DMS 273 (cell line): Measurements from ENCODE around the gene RAP1GAP2.

Experiments
- DNase-seq: peaks from one replicate; lab custom pipeline; 2025; ENCODE audit not compliant: unreplicated experiment; lab: John Stamatoyannopoulos, UW

The RAP1GAP2 gene

GRCh38 chr17:2906901-2907300 lies 110.7 kb downstream of the RAP1GAP2 start:
- DNase-seq = no peak

DNA sequence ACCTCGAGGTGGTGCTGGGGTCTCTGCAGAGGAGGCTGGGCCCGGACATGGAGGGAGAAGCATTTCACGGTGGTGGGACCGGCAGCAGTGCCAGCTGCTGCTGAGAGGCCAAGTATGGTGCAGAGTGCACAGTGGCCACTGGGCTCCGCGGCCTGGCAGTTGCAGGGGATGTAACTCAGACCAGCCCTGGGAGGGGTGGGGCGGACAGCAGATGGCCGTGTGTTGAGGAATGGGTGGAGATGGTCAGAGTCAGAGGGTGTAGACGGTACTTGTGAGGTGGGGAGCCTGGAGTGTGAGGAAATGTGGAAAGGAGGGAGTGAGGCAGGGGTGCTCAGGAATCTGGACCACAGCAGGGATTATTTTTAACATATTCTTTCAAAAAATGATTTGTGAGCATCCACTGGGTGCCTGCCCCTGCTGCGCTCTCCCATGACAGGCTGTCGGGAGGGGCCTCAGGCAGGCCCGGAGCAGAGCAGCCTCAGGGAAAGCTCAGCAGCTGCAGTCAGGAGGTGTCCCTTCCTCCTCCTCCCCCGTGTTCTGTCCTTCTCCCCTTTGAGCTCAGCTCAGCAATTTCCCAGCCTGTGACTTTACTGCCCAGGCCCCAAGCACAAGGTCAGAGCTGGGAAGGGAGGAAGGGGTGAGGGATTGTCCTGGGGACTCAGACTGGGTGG lies 113.1 kb downstream of the RAP1GAP2 start:
- peak; percentile 26 for DNase-seq

DNA sequence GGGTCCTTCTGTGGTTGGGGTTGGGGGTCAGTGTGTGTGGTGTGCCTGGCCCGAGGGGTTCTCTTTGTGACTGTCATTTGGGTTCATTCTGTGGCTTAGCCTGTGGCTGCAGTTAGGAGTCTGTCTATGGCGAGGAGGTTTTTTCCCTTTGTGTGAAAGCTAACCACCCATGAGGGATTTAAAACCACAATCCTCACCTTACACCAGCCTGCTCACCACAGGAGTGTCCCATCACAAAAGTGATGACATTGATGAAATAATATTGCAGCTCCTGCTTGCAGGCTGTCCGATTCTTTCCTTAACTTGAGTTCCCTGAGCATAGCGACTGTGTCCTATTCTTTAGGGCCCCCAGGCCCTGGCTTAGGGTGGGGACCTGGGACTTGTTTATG lies 113.6 kb downstream of the RAP1GAP2 start:
- DNase-seq = no peak

DNA sequence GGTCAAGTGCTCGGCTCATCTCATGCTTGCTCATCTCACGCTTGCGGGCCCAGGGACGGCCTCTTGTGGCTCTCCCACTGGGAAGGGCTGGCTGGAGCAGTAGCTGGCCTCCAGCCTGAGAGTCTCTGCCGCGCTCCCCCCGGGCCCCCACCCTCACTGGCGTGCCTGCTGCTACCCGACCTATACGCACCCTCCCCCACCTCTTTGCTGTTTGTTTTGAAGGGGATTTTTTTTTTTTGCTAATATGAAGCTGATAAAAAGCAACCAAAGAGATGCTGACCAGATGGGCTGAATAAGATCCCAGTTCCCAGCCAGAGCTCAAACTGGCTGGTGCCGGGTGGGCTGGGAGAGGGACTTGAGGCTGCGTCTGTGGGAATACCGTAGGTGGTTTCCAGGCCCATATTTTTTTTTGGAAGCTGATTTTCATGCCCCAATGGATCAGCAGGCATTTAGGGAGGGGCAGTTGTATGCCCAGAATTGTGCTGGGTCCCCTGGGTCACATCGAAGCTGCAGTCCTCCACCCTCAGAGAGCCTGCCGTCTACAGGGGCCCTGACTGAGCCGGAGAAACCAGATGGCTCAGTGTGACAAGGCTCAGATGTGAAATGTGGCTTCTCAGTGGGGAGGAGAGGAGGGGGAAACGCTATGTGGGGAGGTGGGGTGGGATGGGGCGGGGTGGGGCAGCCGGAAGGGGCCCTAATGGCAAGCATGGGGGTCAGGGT lies 115.0 kb downstream of the RAP1GAP2 start:
- peak; percentile 56 for DNase-seq

GRCh38 chr17:2911755-2912111 lies 115.5 kb downstream of the RAP1GAP2 start:
- DNase-seq = no peak

- no peak for DNase-seq
These were observed 116.5 kb downstream of the RAP1GAP2 start for GRCh38 chr17:2912754-2913153.

DNA sequence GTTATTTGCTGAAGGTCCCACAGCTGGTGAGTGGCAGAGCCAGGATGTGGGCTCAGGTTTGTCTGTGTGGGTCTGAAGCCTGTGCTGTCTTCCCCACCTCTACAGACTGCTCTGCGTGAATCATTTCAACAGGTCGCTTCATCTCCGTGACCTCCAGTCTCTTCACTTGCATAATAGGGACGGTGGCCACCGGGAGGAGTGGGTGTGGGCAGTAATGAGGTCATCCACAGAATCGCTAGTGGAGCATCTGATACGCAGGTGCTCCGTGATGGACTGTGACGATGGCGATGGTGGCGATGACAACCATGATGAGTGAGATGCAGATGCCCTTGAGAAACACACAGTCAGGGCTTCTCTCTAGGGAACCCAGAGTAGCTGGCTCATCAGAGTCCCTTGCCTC lies 120.2 kb downstream of the RAP1GAP2 start:
- DNase-seq = no peak

DNA sequence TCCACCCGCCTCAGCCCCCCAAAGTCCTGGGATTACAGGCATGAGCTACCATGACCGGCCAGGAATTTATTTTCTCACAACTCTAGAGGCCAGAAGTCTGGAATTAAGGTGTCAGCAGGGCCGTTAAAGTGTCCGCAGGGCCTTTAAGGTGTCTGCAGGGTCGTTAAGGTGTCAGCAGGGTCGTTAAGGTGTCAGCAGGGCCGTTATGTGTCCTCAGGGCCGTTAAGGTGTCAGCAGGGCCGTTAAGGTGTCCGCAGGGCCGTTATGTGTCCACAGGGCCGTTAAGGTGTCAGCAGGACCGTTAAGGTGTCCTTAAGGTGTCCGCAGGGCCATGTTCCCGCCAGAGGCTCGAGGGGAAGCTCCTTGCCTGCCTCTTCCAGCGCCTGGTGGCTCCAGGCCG lies 125.2 kb downstream of the RAP1GAP2 start:
- DNase-seq = no peak

GRCh38 chr17:2924211-2924610 lies 128.0 kb downstream of the RAP1GAP2 start:
- no peak for DNase-seq

DNA sequence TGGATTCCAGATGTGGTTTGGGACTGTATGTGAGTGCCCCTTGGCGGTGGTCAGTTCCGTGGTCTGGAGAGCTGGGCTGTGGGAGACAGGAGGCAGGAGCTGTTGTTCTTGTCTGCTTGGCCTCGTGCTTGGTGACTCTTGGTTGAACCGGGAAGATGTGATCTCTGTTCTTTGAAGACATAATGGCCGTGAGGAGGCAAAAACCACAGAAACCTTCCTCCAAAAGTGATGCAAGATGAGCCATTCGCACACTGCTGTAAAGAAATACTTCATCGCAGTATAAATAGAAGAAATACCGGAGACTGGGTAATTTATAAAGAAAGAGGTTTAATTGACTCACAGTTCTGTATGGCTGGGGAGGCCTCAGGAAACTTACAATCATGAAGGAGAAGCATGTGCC lies 128.8 kb downstream of the RAP1GAP2 start:
- no peak for DNase-seq

GRCh38 chr17:2926019-2926650 lies 129.9 kb downstream of the RAP1GAP2 start:
- no peak for DNase-seq

- no peak for DNase-seq
These were observed 132.2 kb downstream of the RAP1GAP2 start for GRCh38 chr17:2928294-2928890.

GRCh38 chr17:2929881-2930533 lies 133.8 kb downstream of the RAP1GAP2 start:
- DNase-seq = peak; percentile 62

DNA sequence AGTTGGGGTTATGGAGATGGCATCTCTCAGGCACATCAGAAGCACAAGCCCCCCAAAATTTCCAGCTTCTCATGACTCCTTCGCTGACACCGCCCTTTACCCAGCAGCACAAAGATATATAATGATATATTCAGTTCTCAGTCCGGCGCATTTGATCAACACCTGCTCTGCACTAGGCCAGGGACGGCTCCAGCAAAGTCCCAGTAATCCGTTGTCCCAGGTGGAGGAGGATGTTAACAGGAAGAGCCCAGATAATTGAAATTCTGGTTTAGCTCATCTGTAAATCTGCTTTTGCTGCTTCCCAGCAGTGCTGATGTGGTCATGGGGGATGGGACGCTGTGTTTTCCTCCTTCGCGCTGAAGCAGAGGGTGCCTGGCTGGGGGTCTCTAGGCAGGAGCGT lies 135.6 kb downstream of the RAP1GAP2 start:
- no peak for DNase-seq

DNA sequence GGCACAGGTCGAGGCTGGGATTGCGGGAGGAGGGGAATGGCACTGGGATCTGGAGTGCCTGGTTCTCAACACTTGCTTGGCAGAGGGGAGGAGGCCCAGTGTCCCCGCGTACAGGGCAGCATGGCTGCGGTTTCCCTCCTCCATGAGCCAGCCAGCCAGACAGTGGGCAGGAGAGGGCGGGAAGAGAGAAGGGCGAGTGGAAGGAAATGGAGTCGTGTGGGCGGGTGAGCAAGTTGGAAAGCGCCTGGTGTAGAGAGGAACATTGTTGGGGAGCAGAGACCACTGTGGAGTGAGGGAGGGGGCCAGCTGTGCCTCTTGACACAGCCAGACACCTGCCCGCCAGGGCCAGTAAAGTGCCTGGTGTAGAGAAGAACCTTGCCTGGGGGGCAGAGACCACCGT lies 136.7 kb downstream of the RAP1GAP2 start:
- no peak for DNase-seq

- DNase-seq = no peak
These were observed 137.4 kb downstream of the RAP1GAP2 start for GRCh38 chr17:2933606-2934005.

DNA sequence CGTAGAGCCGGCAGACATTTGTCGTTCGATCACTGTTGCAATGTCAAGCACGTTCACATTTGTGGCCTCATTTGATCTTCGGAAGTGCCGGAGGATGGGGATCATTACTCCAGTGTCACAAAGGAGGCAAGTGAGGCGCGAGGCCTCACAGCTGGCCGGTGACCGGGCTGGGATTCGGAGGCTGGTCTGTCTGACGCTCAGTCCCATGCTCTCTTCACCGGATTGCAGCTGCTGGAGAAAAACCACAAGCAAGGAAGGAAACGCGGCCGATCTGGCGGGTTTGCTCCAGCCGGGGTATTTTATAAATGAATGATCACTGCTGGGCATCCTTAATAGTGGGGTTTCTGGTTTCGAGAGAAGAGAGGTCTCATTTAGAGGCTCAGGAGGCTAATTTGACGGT lies 139.4 kb downstream of the RAP1GAP2 start:
- no peak for DNase-seq

DNA sequence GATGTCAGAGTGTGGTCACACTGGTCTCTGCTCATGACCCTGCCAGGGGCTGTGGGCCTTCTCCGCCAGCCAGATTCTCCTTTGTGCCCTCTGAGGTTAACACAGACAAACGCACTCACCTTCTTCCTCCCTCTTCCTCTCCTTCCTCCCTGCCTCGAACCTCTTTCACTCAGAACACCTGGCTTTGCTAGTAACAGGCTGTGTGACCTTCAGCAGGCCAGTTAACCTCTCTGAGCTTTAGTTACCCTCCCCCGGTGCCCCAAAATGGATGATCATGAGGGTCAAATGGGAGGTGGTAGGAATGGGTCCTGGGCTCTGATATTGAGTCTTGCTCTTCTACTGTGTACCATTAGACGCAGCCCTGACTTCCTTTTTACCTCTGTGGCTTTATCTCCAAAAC lies 140.1 kb downstream of the RAP1GAP2 start:
- DNase-seq = no peak

DNA sequence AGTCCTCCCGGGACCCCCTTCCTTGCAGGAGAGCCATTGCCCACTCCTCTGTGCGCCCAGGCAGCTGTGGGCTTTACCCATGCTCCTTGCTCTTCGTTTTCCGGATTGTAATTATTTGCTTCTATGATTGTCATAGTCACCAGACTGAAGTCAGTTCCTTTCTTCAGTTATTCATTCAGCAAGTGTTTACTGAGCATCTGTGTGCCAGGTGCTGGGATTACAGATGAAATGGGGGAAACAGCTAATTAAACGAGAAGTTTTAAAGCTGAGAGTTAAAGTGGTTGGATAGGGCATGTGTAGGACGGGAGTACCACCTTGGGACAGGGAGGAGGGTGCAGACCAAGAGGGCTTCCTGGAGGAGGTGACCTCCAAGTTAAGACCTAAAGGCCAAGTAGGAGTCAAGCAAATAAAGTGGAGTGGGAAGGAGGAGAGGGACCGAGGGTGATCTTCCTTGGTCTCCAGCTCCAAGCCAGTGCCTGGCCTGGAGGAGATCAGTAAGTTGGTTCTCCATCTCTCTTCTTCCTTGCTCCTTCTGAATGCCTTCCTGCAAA lies 140.6 kb downstream of the RAP1GAP2 start:
- no peak for DNase-seq

- no peak for DNase-seq
These were observed 141.2 kb downstream of the RAP1GAP2 start for GRCh38 chr17:2937331-2938003.
